CD14-positive monocyte (primary cell): ENCODE results near the gene MCU. TPM values are rescaled to one million over a fixed set of nuclear protein-coding genes. Genes with fewer than 3 reads are reported as not detected.

Experiments
- DNase-seq, 3 donors: peaks; one replicate each; pipeline ENCODE4 v3.0.0-alpha.2; 2011 to 2022
- H2AFZ ChIP-seq: 2 replicates; pipeline ENCODE4 v1.6.0; 2012; ENCODE audit warnings: mild to moderate bottlenecking, low read depth, low read length, inconsistent platforms; ENCODE audit not compliant: insufficient read depth, poor library complexity, severe bottlenecking
- H3K27ac ChIP-seq, 2 donors: 1 replicate in 1 of 2; 2 replicates in 1 of 2; pipeline ENCODE4 v1.5.1; 2012 to 2013; ENCODE audit warnings: low read length in 2 of 2, control low read depth in 1 of 2, inconsistent platforms in 1 of 2, low read depth in 1 of 2, mild to moderate bottlenecking in 1 of 2
- H3K27me3 ChIP-seq, 2 donors: one replicate each; pipeline versions ENCODE4 v1.6.0 to v1.6.1; 2011 to 2013; ENCODE audit warnings: low read length in 2 of 2; ENCODE audit not compliant: control insufficient read depth in 2 of 2, insufficient read depth in 2 of 2
- H3K36me3 ChIP-seq, 2 donors: replicated peaks in 1 of 2; 1 replicate in 1 of 2; 2 replicates in 1 of 2; pipeline versions ENCODE4 v1.5.1 to v1.6.1; 2012 to 2013; ENCODE audit warnings: low read length in 2 of 2, control low read depth in 1 of 2, inconsistent platforms in 1 of 2, mild to moderate bottlenecking in 1 of 2; ENCODE audit not compliant: insufficient read depth in 2 of 2, control insufficient read depth in 1 of 2
- H3K4me1 ChIP-seq, 2 donors: 1 replicate in 1 of 2; 2 replicates in 1 of 2; pipeline versions ENCODE4 v1.5.1 to v1.6.1; 2012 to 2013; ENCODE audit warnings: low read length in 2 of 2, control low read depth in 1 of 2, inconsistent platforms in 1 of 2, mild to moderate bottlenecking in 1 of 2, moderate library complexity in 1 of 2; ENCODE audit not compliant: insufficient read depth in 2 of 2, control insufficient read depth in 1 of 2
- H3K4me2 ChIP-seq: replicated peaks from 2 replicates; pipeline ENCODE3; 2012; ENCODE audit warnings: low read length, moderate library complexity, mild to moderate bottlenecking; ENCODE audit not compliant: poor library complexity, severe bottlenecking; ENCODE audit errors: extremely low read depth
- H3K4me3 ChIP-seq, 3 experiments: fragments of 200-600 bp in 1 of 3; sonication (generic) in 1 of 3; replicated peaks in 1 of 3; 1 replicate in 2 of 3; 2 replicates in 1 of 3; pipeline ENCODE4 v1.5.1; 2011 to 2013; ENCODE audit warnings: low read length in 3 of 3, mild to moderate bottlenecking in 3 of 3, control low read depth in 2 of 3, low read depth in 2 of 3, inconsistent platforms in 1 of 3, moderate library complexity in 1 of 3
- H3K79me2 ChIP-seq: 2 replicates; pipeline ENCODE4 v1.6.0; 2012; ENCODE audit warnings: mild to moderate bottlenecking, control low read depth, inconsistent platforms, low read length, moderate library complexity; ENCODE audit not compliant: insufficient read depth
- H3K9ac ChIP-seq: 2 replicates; pipeline ENCODE4 v1.6.0; 2017; ENCODE audit warnings: low read length, mild to moderate bottlenecking; ENCODE audit not compliant: insufficient read depth, poor library complexity, severe bottlenecking
- H3K9me3 ChIP-seq, 2 donors: replicated peaks in 1 of 2; 1 replicate in 1 of 2; 2 replicates in 1 of 2; pipeline versions ENCODE4 v1.5.1 to v1.6.1; 2012 to 2013; ENCODE audit warnings: low read length in 2 of 2, control low read depth in 1 of 2; ENCODE audit not compliant: control insufficient read depth in 1 of 2, insufficient read depth in 1 of 2
- H4K20me1 ChIP-seq: 2 replicates; pipeline ENCODE4 v1.6.0; 2012; ENCODE audit warnings: mild to moderate bottlenecking, low read length, control low read depth, moderate library complexity; ENCODE audit not compliant: insufficient read depth
- H3K27ac Mint-ChIP-seq, 7 donors: one replicate each; pipeline ENCODE4 v1.8.0; 2020; ENCODE audit warnings: mild to moderate bottlenecking in 7 of 7, mixed read lengths in 7 of 7, moderate library complexity in 6 of 7, inconsistent platforms in 2 of 7
- H3K27me3 Mint-ChIP-seq, 3 donors: one replicate each; pipeline ENCODE4 v1.8.0; 2021 to 2022; ENCODE audit warnings: low read depth in 3 of 3, mild to moderate bottlenecking in 3 of 3, mixed read lengths in 3 of 3, moderate library complexity in 3 of 3, inconsistent platforms in 1 of 3
- H3K36me3 Mint-ChIP-seq, 2 donors: one replicate each; pipeline ENCODE4 v1.8.0; 2020; ENCODE audit warnings: mixed read lengths in 2 of 2, inconsistent platforms in 1 of 2, mild to moderate bottlenecking in 1 of 2
- H3K4me1 Mint-ChIP-seq: one replicate; pipeline ENCODE4 v1.8.0; 2020; ENCODE audit warnings: mild to moderate bottlenecking, mixed read lengths
- H3K4me3 Mint-ChIP-seq, 2 donors: one replicate each; pipeline ENCODE4 v1.8.0; 2020; ENCODE audit warnings: mild to moderate bottlenecking in 2 of 2, mixed read lengths in 2 of 2, moderate library complexity in 1 of 2
- H3K9me3 Mint-ChIP-seq, 7 donors: one replicate each; pipeline ENCODE4 v1.8.0; 2020 to 2022; ENCODE audit warnings: mixed read lengths in 7 of 7, mild to moderate bottlenecking in 6 of 7, moderate library complexity in 6 of 7, inconsistent platforms in 2 of 7
- CTCF ChIP-seq: fragments of 200-600 bp; IDR thresholded peaks from one replicate; pipeline ENCODE4 v1.8.0; 2022; ENCODE audit warnings: antibody characterized with exemption, mild to moderate bottlenecking
- WGBS: methylation state at CpG from one replicate; pipeline ENCODE4 v1.1.5; 2013; ENCODE audit warnings: missing lambda C conversion rate; ENCODE audit not compliant: insufficient coverage; 5-methylcytosine and 5-hydroxymethylcytosine counted together
- intact Hi-C, 2 donors: fragments of 100-400 bp; cut with micrococcal nuclease; formaldehyde crosslinking; loops; one replicate each; pipeline versions ENCODE4 v1.15.0 to v1.15.1; 2023
- polyA plus RNA-seq, 3 donors: library from polyadenylated mRNA; depleted of rRNA in 1 of 3; unstranded in 2 of 3; stranded (reverse) in 1 of 3; fragments of 300-500 nt in 2 of 3; fragments of >200 nt in 1 of 3; fragmentation: Illumina TruSeq in 2 of 3; gene quantifications; 1 replicate in 2 of 3; 2 replicates in 1 of 3; pipeline ENCODE4 v1.2.3, GENCODE V29; 2012 to 2021

The MCU gene
- polyA plus RNA-seq, 3 donors, result 11.7 to 23.1 (median 16.5) TPM

GRCh38 chr10:72692994-72693781, 1.2 kb downstream of the MCU start:
- Histone ChIP-seq H3K4me3 (peak overlapping the region; percentile 63 to 95 (median 83)), H3K27ac (peak overlapping the region; percentile 71 to 72), H4K20me1 (peaks cover 37% of the 10 kb centered on the region), H3K9me3 (no peaks in the 10 kb centered on the region), H3K4me1 (peaks cover 37 to 39% of the 10 kb centered on the region in 2 donors), H3K36me3 (no peaks in the 10 kb centered on the region), H2AFZ (peak overlapping the region; percentile 84), H3K27me3 (no peaks in the 10 kb centered on the region), H3K79me2 (peaks cover 59% of the 10 kb centered on the region), H3K4me2 (peak overlapping the region; percentile 93), H3K9ac (peak overlapping the region; percentile 71)
- peaks cover 0 to 1% (median 0%) of the 10 kb centered on the region in 3 donors for H3K27me3 Mint-ChIP-seq
- peak overlapping the region; percentile 84 to 96 for H3K4me3 Mint-ChIP-seq
- peak overlapping the region in 4 of 7 donors; percentile 66 to 88 (median 78) for H3K27ac Mint-ChIP-seq
- H3K9me3 Mint-ChIP-seq, result peaks cover 0 to 2% (median 0%) of the 10 kb centered on the region in 7 donors
- intact Hi-C loops, result loop anchor here (5.0 to 10.0 kb wide), 2 partner anchors 66 to 328 kb away; partner anchors contain the start of gene MICU1 (in 2 of the 2)
- H3K4me1 Mint-ChIP-seq, result peaks cover 38% of the 10 kb centered on the region
- TF ChIP-seq CTCF, result no peak
- no peaks in the 10 kb centered on the region for H3K36me3 Mint-ChIP-seq
- 0% methylated on average over 5 of the region's 8 CpGs for WGBS
- DNase-seq, result peak; percentile 3 to 11 (median 4)

GRCh38 chr10:72694476-72695369, 2.8 kb downstream of the MCU start:
- no peaks in the 10 kb centered on the region for H3K27me3 ChIP-seq
- peaks cover 74% of the 10 kb centered on the region for H3K79me2 ChIP-seq
- H3K27ac ChIP-seq, result peak overlapping the region in 1 of 2 donors; percentile 46
- H3K9ac ChIP-seq, result no peak overlapping the region
- H3K4me2 ChIP-seq, result peak overlapping the region; percentile 48
- no peaks in the 10 kb centered on the region for H3K36me3 ChIP-seq
- Mint-ChIP-seq H3K4me1 (peaks cover 38% of the 10 kb centered on the region), H3K27me3 (peaks cover 0 to 1% (median 0%) of the 10 kb centered on the region in 3 donors), H3K9me3 (peaks cover 0 to 2% (median 0%) of the 10 kb centered on the region in 7 donors), H3K4me3 (peak overlapping the region; percentile 4 to 72), H3K36me3 (no peaks in the 10 kb centered on the region), H3K27ac (peak overlapping the region; percentile 54 to 83 (median 70))
- peaks cover 50% of the 10 kb centered on the region for H4K20me1 ChIP-seq
- peak overlapping the region in 1 of 3 experiments; percentile 28 for H3K4me3 ChIP-seq
- peak overlapping the region; percentile 2 for H2AFZ ChIP-seq
- DNase-seq, result peak; percentile 9 to 26 (median 18)
- WGBS, result 3% methylated on average over 3 of the region's 6 CpGs
- TF ChIP-seq CTCF, result no peak
- peaks cover 37 to 39% of the 10 kb centered on the region in 2 donors for H3K4me1 ChIP-seq
- H3K9me3 ChIP-seq, result no peaks in the 10 kb centered on the region
- intact Hi-C loops, result loop anchor here (5.0 to 10.0 kb wide), 2 partner anchors 67 to 330 kb away; partner anchors contain the start of gene MICU1 (in 2 of the 2)
